IPS-18c (cell line): ENCODE measurements around the gene PDCD5.
"Not testable (repeated sequence)": the region's sequence is repeated elsewhere in the genome, so short reads cannot be mapped to it uniquely, and the experiment has no call there.

Experiments used
- H3K4me3 ChIP-seq: 2 replicates; pipeline ENCODE4 v1.7.0; 2013; ENCODE audit warnings: low read depth, mild to moderate bottlenecking, low read length, moderate library complexity; ENCODE audit not compliant: insufficient read depth
- H3K9me3 ChIP-seq: one replicate; pipeline ENCODE4 v1.6.1; 2013; ENCODE audit warnings: mild to moderate bottlenecking, low read length, moderate library complexity; ENCODE audit not compliant: control insufficient read depth, insufficient read depth

Gene PDCD5

GRCh38 chr19:32580901-32581704 is at the start of gene PDCD5:
PDCD5 (plus strand) TSS chr19:32581190; CDS start chr19:32581262, 72 bp downstream.
- H3K4me3 ChIP-seq = peak within 1 kb of the TSS; percentile 93

GRCh38 chr19:32532233-32532632 is 48.8 kb upstream of the PDCD5 start:
- H3K4me3 ChIP-seq = no peak overlapping the region
- H3K9me3 ChIP-seq = peaks cover 3% of the 10 kb centered on the region

More at GRCh38 chr19:32580901-32581704, at the start of gene PDCD5:
- no peaks in the 10 kb centered on the region for H3K9me3 ChIP-seq

GRCh38 chr19:32537580-32537979 is 43.4 kb upstream of the PDCD5 start:
- Histone ChIP-seq H3K9me3 (no peaks in the 10 kb centered on the region), H3K4me3 (no peak overlapping the region)

- no peak overlapping the region for H3K4me3 ChIP-seq
These were observed 41.6 kb upstream of the PDCD5 start for GRCh38 chr19:32539240-32539916.

GRCh38 chr19:32540621-32541020 is 40.4 kb upstream of the PDCD5 start:
- H3K9me3 ChIP-seq = no peaks in the 10 kb centered on the region
- no peak overlapping the region for H3K4me3 ChIP-seq

More at GRCh38 chr19:32539240-32539916, 41.6 kb upstream of the PDCD5 start:
- no peaks in the 10 kb centered on the region for H3K9me3 ChIP-seq

GRCh38 chr19:32541376-32541775 is 39.6 kb upstream of the PDCD5 start:
- H3K4me3 ChIP-seq, H3K9me3 ChIP-seq: not testable (repeated sequence)

GRCh38 chr19:32542477-32543108 is 38.4 kb upstream of the PDCD5 start:
- H3K4me3 ChIP-seq = no peak overlapping the region

GRCh38 chr19:32543115-32543900 is 37.7 kb upstream of the PDCD5 start:
- Histone ChIP-seq H3K9me3 (peaks cover 2% of the 10 kb centered on the region), H3K4me3 (no peak overlapping the region)

More at GRCh38 chr19:32542477-32543108, 38.4 kb upstream of the PDCD5 start:
- peaks cover 2% of the 10 kb centered on the region for H3K9me3 ChIP-seq

GRCh38 chr19:32544917-32545316 is 36.1 kb upstream of the PDCD5 start:
- Histone ChIP-seq H3K9me3 (peaks cover 2% of the 10 kb centered on the region), H3K4me3 (no peak overlapping the region)

GRCh38 chr19:32550666-32551065 is 30.3 kb upstream of the PDCD5 start:
- H3K9me3 ChIP-seq = peaks cover 2% of the 10 kb centered on the region
- no peak overlapping the region for H3K4me3 ChIP-seq

GRCh38 chr19:32555786-32556185 is 25.2 kb upstream of the PDCD5 start:
- Histone ChIP-seq H3K4me3 (no peak overlapping the region), H3K9me3 (no peaks in the 10 kb centered on the region)

- Histone ChIP-seq H3K9me3 (no peaks in the 10 kb centered on the region), H3K4me3 (no peak overlapping the region)
These were observed 22.3 kb upstream of the PDCD5 start for GRCh38 chr19:32558607-32559228.

- Histone ChIP-seq H3K4me3 (no peak overlapping the region), H3K9me3 (no peaks in the 10 kb centered on the region)
These were observed 17.2 kb upstream of the PDCD5 start for GRCh38 chr19:32563761-32564160.

- Histone ChIP-seq H3K9me3 (no peaks in the 10 kb centered on the region), H3K4me3 (no peak overlapping the region)
These were observed 14.7 kb upstream of the PDCD5 start for GRCh38 chr19:32566246-32566830.

GRCh38 chr19:32567486-32567885 is 13.5 kb upstream of the PDCD5 start:
- Histone ChIP-seq H3K9me3 (no peaks in the 10 kb centered on the region), H3K4me3 (no peak overlapping the region)

GRCh38 chr19:32570081-32570785 is 10.8 kb upstream of the PDCD5 start:
- Histone ChIP-seq H3K9me3 (no peaks in the 10 kb centered on the region), H3K4me3 (no peak overlapping the region)
